Measurements from ENCODE around the gene PRKCD. TPM values are rescaled to one million over a fixed set of nuclear protein-coding genes. Genes with fewer than 3 reads are reported as not detected.

Gene PRKCD
- total and polyA plus RNA-seq, 2 of the 4 experiments (the other 2 are of a cell fraction), result 4.3 to 19.0 TPM

- no peak for TF ChIP-seq CTCF (conservative IDR thresholded peaks at IDR 0.05; ENCODE audit: low read depth, low read length)
Observed at GRCh38 chr3:53232641-53233377, 71.8 kb downstream of the PRKCD start (continued).

Measured in IMR-90 (cell line).